HG02938 (cell line): ENCODE data around the gene SCN7A.
"Not testable (repeated sequence)": the region's sequence is repeated elsewhere in the genome, so short reads cannot be mapped to it uniquely, and the experiment has no call there.

Experiments used
- ATAC-seq: cut with Tn5 transposase; IDR thresholded peaks from one replicate; pipeline ENCODE4 v1.9.1; 2021; ENCODE audit warnings: mild to moderate bottlenecking, moderate library complexity; ENCODE audit not compliant: unreplicated experiment

SCN7A gene

DNA sequence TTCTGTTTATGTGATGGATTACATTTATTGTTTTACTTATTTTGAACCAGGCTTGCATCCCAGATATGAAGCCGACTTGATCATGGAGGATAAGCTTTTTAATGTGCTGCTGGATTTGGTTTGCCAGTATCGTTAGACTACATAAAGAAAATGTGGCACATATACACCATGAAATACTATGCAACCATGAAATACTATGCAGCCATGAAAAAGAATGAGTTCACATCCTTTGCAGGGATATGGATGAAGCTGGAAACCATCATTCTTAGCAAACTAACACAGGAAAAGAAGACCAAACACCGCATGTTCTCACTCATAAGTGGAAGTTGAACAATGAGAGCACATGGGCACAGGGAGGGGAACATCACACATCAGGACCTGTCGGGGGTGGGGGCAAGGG, 38.2 kb downstream of the SCN7A start:
- ATAC-seq: not testable (repeated sequence)

GRCh38 chr2:166454006-166454595, 39.9 kb downstream of the SCN7A start:
- ATAC-seq: no peak

GRCh38 chr2:166451468-166451867, 42.6 kb downstream of the SCN7A start:
- no peak for ATAC-seq

GRCh38 chr2:166449439-166449838, 44.6 kb downstream of the SCN7A start:
- peak; percentile 92 for ATAC-seq

GRCh38 chr2:166448106-166448505, 45.9 kb downstream of the SCN7A start:
- ATAC-seq: no peak

GRCh38 chr2:166444306-166444705, 49.7 kb downstream of the SCN7A start:
- no peak for ATAC-seq

GRCh38 chr2:166440313-166440712, 53.7 kb downstream of the SCN7A start:
- no peak for ATAC-seq

GRCh38 chr2:166439078-166439477, 55.0 kb downstream of the SCN7A start:
- ATAC-seq: no peak

- ATAC-seq: no peak
Observed at GRCh38 chr2:166436976-166437375, 57.1 kb downstream of the SCN7A start.

DNA sequence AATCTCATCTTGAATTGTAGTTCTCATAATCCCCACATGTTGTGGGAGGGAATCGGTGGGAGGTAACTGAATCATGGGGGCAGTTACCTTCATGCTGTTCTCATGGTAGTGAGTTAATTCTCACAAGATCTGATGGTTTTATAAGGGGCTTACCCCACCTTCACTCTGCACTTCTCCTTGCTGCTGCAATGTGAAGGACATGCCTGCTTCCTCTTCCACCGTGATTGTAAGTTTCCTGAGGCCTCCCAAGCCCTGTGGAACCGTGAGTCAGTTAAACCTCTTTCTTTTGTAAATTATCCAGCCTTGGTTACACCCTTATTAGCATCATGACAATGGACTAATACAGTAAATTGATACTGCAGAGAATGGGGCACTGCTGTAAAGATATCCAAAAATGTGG, 57.9 kb downstream of the SCN7A start:
- no peak for ATAC-seq

DNA sequence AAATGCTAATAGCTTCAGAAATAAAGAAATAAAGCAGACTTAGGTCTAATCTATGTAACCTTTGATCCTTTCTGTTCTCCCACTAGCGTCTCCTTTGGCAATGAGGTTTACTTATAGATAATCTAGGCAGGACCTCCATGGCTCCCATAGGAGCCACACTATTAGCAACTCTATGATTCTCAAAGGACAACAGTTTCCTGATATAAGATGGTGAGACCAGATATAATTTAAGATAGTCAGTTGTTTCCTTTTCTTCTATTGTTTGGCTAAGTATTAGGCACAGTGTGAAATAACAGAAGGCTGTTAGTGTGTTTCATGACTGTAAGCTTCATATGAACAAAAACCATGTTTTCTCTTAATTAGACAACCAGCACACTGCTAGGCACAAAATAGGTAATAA, 59.6 kb downstream of the SCN7A start:
- no peak for ATAC-seq

- no peak for ATAC-seq
Observed at GRCh38 chr2:166433457-166433856, 60.6 kb downstream of the SCN7A start.

DNA sequence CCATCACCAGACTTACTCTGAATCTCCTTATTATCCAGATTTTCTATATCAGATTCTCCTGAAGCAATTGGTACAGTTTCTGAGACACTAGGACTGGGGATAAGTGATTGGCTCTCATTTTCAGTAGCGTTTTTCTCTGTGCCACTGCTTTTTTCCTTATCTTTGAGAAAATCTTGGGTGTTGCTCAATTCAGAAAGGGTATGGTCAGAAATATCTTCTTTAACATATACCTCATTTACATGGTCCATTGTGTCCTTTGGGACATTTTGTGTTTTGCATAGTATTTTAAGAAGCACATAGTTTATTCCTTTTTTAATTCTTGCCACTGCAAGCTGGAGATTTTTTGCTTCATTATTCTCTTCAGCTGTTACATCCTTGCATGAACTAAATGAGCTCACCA, 61.7 kb downstream of the SCN7A start:
- no peak for ATAC-seq

DNA sequence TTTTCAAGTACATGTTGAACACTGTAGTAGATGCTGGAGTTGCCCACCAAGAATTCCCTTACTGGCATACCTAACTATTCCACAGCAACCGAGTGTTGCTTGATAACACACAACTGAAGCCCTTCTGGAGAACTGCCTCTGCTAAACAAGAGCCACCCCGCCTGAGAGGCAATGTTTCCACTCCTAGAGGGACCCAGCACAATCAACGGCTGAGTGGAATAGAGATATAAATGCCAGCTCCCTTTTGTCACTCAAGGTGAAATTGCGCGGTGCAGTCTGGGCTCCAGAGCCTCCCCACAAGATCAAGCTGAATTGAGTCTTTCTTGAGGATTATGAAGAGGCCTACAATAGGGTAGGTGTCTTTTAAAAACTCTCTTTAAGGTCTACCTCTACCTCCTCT, 69.2 kb downstream of the SCN7A start:
- ATAC-seq: no peak

DNA sequence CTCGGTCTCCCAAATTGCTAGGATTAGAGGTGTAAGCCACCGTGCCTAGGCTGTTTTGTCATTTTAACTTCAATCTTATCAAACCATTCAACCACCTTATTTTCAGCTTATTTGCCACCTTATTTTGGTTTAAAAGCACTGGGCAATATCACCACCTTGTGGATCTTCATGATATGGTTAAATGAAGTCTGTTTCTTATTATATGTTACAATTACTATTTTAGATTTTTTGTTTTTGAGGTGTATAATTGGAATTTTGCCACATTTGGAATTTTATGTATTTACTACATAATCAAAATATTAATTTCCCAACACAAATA, 74.5 kb downstream of the SCN7A start:
- ATAC-seq: no peak

- ATAC-seq: no peak
Observed at GRCh38 chr2:166418853-166419615, 75.0 kb downstream of the SCN7A start.

- ATAC-seq: no peak
Observed at GRCh38 chr2:166417669-166418068, 76.4 kb downstream of the SCN7A start.

- ATAC-seq: no peak
Observed at GRCh38 chr2:166413255-166413654, 80.8 kb downstream of the SCN7A start.

- no peak for ATAC-seq
Observed at GRCh38 chr2:166411473-166412230, 82.4 kb downstream of the SCN7A start.

DNA sequence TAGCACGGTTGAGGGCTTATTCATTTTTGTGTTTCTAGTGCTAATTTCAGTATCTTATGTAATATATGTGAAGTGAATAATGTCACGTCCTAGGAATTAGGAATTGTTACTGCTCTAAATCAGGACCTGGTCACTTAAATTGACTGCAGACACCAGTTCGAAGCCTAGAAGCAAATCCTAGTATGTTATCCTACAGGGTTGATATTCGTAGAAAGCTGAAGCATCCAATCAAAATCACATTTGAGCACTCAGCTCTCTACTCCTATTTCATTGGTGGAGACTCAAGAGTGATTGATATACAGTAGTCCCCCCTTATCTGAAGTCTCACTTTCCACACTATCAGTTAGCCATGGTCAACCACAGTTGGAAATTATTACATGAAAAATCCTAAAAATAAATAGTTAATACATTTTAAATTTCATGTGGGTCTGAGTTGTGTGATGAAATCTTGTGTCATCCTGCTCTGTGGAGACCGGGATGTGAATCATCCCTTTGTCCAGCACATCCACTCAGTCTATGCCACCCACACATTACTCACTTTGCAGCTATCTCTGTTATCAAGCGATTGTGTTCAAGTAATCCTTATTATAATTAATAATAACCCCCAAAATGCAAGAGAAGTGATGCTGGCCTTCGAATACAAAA, 83.1 kb downstream of the SCN7A start:
- ATAC-seq: no peak

- ATAC-seq: not testable (repeated sequence)
Observed at GRCh38 chr2:166407746-166408145, 86.3 kb downstream of the SCN7A start.

DNA sequence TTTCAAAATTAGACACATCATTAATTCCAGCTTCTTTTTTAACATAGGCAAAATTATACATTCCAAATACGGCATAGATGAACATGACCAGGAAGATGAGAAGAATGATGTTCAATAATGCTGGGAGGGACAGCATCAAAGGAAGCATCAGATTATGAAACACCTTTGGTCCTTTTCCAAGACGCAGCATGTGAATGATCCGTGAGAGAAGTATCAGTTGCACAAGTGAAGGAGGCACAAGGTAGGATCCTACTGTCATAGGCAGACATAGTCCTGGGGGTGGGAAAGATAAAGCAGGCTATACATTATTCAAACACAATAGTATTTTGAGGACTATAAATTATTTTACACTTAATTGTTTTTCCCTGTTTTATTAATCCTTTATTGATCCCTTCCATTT, 87.7 kb downstream of the SCN7A start:
- ATAC-seq: no peak
